Muscle layer of duodenum (tissue), 2 donors: Measurements from ENCODE around the gene RUNX1.

Experiments
- H3K27ac ChIP-seq: one replicate; pipeline ENCODE4 v1.7.0; 2013; ENCODE audit warnings: mild to moderate bottlenecking, low read length
- H3K27me3 ChIP-seq: one replicate; pipeline ENCODE4 v1.7.0; 2013; ENCODE audit warnings: low read depth, mild to moderate bottlenecking, control low read depth, low read length
- H3K36me3 ChIP-seq, 2 donors: one replicate each; pipeline ENCODE4 v1.7.0; 2013; ENCODE audit warnings: low read length in 2 of 2, control low read depth in 1 of 2, mild to moderate bottlenecking in 1 of 2; ENCODE audit not compliant: insufficient read depth in 2 of 2, control insufficient read depth in 1 of 2
- H3K4me1 ChIP-seq, 2 donors: one replicate each; pipeline ENCODE4 v1.7.0; 2013; ENCODE audit warnings: low read length in 2 of 2, mild to moderate bottlenecking in 2 of 2, control low read depth in 1 of 2, moderate library complexity in 1 of 2; ENCODE audit not compliant: insufficient read depth in 2 of 2, control insufficient read depth in 1 of 2
- H3K4me3 ChIP-seq, 2 donors: one replicate each; pipeline ENCODE4 v1.7.0; 2013; ENCODE audit warnings: low read length in 2 of 2, low read depth in 1 of 2, mild to moderate bottlenecking in 1 of 2
- H3K9me3 ChIP-seq, 2 donors: one replicate each; pipeline ENCODE4 v1.7.0; 2013; ENCODE audit warnings: low read length in 2 of 2, control low read depth in 1 of 2, mild to moderate bottlenecking in 1 of 2; ENCODE audit not compliant: control insufficient read depth in 1 of 2
- donor health status: healthy.

RUNX1 gene

DNA sequence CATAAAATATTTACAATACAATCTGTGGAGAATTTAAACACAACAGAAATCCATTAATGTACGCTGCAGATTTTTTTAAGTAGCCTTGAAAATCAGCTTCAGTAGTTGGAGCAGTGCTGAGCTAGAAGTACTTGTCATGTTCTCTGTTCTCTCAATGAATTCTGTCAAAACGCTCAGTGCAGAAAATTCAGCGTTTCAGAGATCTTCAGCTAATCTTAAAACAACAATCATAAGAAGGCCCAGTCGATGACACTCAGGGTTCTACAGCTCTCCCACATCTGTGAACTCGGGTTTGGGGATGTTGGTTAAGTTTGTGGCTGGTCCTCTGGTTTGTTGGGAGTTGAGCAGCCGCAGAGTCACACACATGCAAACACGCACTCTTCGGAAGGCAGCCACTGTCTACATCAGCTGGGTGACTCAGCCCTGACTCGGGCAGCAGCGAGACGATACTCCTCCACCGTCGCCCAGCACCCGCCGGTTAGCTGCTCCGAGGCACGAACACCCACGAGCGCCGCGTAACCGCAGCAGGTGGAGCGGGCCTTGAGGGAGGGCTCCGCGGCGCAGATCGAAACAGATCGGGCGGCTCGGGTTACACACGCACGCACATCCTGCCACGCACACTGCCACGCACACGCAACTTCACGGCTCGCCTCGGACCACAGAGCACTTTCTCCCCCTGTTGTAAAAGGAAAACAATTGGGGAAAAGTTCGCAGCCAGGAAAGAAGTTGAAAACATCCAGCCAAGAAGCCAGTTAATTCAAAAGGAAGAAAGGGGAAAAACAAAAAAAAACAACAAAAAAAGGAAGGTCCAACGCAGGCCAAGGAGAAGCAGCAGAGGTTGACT lies 161.2 kb downstream of the RUNX1 start:
- Histone ChIP-seq H3K4me3 (peak overlapping the region; percentile 73 to 80), H3K27ac (peak overlapping the region; percentile 96), H3K36me3 (peaks cover 0 to under 1% of the 10 kb centered on the region in 2 donors), H3K9me3 (no peaks in the 10 kb centered on the region), H3K27me3 (peaks cover 14% of the 10 kb centered on the region), H3K4me1 (peaks cover 0 to 23% of the 10 kb centered on the region in 2 donors)

DNA sequence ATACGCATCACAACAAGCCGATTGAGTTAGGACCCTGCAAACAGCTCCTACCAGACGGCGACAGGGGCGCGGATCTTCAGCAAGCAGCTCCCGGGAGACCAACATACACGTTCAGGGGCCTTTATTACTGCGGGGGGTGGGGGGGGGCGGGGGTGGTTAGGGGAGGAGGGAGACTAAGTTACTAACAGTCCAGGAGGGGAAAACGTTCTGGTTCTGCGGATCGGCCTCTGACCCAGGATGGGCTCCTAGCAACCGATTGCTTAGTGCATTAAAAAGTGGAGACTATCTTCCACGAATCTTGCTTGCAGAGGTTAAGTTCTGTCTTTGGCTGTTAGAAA lies 162.0 kb downstream of the RUNX1 start:
- Histone ChIP-seq H3K36me3 (peaks cover 0 to 10% of the 10 kb centered on the region in 2 donors), H3K9me3 (no peaks in the 10 kb centered on the region), H3K27me3 (peaks cover 14% of the 10 kb centered on the region), H3K4me1 (peaks cover 4 to 23% of the 10 kb centered on the region in 2 donors), H3K4me3 (peak overlapping the region; percentile 73 to 80), H3K27ac (peak overlapping the region; percentile 96)

DNA sequence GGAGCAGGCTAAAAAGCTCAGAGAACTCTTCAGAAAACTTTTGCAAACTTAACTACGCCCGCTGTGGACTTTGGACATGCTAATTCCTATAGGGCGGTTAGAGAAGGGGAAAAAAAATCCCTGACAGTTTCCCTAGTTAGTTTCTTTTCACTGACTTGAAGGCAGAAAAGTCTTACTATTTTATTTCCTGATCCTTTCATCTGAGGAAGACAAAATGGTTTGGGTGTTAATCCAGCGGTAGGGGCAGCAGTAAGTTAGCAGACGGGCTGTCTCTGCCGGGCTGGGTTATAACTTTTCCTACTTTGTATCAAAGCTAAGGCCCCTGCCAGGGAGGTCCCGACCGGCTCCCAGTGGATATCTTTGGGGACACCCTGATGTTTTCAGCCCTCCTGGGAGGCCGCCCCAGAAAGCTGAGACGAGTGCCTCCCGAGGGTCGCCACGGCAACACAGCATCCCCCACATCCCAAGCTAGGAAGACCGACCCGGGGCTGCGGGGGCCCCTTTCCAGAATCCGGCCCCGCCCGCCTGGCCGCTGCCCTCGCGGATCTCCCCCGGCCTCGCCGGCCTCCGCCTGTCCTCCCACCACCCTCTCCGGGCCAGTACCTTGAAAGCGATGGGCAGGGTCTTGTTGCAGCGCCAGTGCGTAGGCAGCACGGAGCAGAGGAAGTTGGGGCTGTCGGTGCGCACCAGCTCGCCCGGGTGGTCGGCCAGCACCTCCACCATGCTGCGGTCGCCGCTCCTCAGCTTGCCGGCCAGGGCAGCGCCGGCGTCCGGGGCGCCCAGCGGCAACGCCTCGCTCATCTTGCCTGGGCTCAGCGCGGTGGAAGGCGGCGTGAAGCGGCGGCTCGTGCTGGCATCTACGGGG lies 162.6 kb downstream of the RUNX1 start:
- Histone ChIP-seq H3K27ac (peak overlapping the region; percentile 76), H3K9me3 (no peaks in the 10 kb centered on the region), H3K4me3 (peak overlapping the region; percentile 73 to 80), H3K4me1 (peaks cover 5 to 23% of the 10 kb centered on the region in 2 donors), H3K27me3 (peaks cover 9% of the 10 kb centered on the region), H3K36me3 (peaks cover 0 to 11% of the 10 kb centered on the region in 2 donors)

DNA sequence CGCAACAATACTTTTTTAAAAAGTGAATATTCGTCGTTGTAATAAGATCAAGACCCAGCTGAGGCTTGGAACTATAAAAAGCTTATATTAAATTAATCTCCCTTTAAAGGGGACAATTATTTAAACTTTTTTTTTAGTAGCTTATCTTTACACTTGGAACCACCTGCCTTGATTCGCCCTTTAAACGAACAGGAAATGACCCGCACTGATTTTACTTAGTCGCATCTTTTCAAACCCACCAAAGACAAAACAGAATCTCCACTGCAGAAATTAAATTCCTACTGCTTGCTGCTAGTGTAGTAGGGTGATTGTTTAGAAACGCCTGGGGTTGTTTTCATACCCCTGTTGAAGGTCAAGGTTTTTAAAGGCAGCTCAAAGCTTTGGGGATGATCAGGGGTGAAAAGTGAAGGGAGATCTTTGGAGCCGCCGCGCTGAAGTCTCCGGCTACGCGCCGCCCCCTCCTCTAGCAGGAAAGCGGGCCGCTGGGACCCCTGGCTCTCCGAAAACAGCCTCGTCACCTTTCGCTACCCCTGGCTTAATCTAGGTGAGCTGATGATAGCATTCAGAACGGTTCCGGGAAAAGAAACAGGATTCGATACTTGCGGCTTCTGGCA lies 163.4 kb downstream of the RUNX1 start:
- Histone ChIP-seq H3K27ac (peak overlapping the region; percentile 76), H3K9me3 (no peaks in the 10 kb centered on the region), H3K36me3 (peaks cover 0 to 11% of the 10 kb centered on the region in 2 donors), H3K27me3 (peaks cover 2% of the 10 kb centered on the region), H3K4me3 (peak overlapping the region; percentile 73 to 80), H3K4me1 (peaks cover 5 to 20% of the 10 kb centered on the region in 2 donors)

DNA sequence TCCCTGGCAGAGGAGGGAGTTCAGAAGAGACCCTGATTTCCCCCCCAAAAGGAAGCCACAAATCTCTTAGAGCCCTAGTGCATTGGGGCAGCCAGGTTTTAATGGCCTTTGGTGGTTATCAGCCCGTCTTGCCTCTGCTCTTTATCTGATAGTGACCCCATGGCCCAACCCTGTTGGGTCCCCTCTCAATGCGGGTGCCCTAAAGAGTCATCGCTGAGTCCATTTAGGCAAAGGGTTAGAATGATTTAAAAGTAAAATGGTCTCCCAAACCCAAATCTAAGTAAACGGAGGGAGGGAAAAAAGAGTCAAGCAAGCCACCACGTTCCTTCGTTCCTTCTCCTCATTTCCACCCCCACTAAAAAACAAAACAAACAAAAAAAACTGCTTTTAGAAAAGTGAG lies 164.0 kb downstream of the RUNX1 start:
- Histone ChIP-seq H3K36me3 (peaks cover 0 to 15% of the 10 kb centered on the region in 2 donors), H3K9me3 (no peaks in the 10 kb centered on the region), H3K4me1 (peaks cover 5 to 14% of the 10 kb centered on the region in 2 donors), H3K4me3 (peak overlapping the region; percentile 73 to 80), H3K27ac (peak overlapping the region; percentile 76), H3K27me3 (no peaks in the 10 kb centered on the region)

DNA sequence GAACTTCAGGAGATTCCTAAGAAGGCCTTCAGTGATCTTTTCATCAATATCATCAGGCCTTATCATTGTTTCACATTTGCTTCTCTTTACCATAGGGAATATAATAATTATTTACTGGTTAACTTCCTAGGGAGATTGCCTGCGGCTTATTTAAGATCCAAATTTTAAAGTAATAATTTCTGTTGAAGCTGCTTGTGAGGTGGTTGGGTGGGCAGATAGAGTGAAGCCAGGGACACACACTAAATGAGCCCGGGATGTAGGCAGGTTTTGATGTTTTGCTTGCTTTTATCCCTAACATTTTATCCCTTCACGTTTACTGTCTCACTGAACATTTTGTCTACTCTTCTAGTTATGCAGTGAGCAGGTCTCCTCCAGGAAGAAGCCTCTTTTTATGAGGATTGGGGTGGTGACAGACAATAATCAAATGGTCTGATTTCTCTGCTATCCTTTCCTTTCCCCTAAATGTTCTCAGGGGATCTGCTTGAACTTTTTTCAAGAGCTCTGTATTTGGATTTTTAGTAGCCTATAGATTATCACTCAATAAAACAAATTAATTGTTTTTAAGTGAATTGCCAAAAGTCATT lies 164.7 kb downstream of the RUNX1 start:
- Histone ChIP-seq H3K4me3 (peak overlapping the region in 1 of 2 donors; percentile 80), H3K27me3 (no peaks in the 10 kb centered on the region), H3K27ac (peak overlapping the region; percentile 76), H3K36me3 (peaks cover 6 to 15% of the 10 kb centered on the region in 2 donors), H3K9me3 (no peaks in the 10 kb centered on the region), H3K4me1 (peaks cover 5 to 14% of the 10 kb centered on the region in 2 donors)

DNA sequence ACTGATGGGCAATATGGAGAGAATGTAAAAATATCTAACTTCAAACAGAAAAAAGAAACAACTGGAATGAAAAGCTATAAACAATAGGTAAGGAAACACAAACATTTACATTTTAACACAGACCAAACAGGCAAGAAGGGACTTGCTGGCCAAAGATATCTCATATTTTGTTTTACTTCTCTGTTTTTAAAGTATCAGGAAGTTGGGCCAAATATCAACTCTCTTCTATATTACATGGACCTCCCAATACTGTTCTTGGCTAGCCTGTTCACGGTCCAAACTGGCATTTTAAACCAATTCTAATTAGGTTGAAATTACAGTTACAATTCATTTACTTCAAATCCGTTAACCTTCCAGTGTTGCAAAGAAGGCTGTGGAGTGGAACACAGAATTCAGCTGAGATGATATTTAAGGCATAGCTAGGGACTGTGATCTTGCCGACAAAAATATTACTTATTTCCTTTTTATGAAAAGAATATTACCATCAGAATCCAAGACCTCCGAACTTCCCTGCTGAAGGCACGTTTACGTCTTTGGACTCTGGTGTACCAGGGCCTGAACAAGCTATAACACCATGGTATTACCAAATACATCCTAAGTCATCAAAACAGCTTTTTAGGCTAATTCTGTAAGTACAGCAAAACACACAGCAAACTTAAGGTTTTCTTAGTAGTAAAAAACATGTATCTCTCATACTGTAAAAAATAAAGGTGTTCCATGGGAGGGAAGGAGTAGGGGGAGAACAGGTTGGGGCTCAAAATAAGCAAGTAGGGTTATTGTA lies 165.4 kb downstream of the RUNX1 start:
- no peaks in the 10 kb centered on the region for H3K9me3 ChIP-seq
- peak overlapping the region in 1 of 2 donors; percentile 80 for H3K4me3 ChIP-seq
- no peaks in the 10 kb centered on the region for H3K27me3 ChIP-seq
- peaks cover 5 to 14% of the 10 kb centered on the region in 2 donors for H3K4me1 ChIP-seq
- peak overlapping the region; percentile 76 for H3K27ac ChIP-seq
- peaks cover 8 to 15% of the 10 kb centered on the region in 2 donors for H3K36me3 ChIP-seq

DNA sequence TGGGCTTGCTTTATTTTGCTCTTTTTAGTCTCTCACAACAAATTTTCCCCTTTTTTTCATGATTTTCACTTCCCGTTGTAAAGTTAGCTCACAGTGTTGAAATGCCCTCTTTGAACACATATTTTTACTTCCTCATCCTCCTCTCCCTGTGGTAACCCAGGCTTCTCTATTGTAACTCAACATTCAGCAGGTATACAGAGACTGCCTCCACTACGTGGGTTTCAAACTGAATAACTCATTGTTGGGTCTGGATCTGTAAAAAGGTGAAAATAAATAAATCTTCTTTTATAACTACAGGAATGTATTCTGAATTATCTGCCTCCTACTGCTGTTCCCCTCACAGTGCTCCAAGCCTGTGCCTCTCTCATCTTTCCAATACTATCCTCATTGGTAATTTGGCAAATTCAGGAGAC lies 166.4 kb downstream of the RUNX1 start:
- Histone ChIP-seq H3K4me1 (peaks cover 5 to 12% of the 10 kb centered on the region in 2 donors), H3K36me3 (peaks cover 11 to 15% of the 10 kb centered on the region in 2 donors), H3K9me3 (no peaks in the 10 kb centered on the region), H3K27me3 (no peaks in the 10 kb centered on the region), H3K4me3 (peak overlapping the region; percentile 4 to 80), H3K27ac (peak overlapping the region; percentile 73)

DNA sequence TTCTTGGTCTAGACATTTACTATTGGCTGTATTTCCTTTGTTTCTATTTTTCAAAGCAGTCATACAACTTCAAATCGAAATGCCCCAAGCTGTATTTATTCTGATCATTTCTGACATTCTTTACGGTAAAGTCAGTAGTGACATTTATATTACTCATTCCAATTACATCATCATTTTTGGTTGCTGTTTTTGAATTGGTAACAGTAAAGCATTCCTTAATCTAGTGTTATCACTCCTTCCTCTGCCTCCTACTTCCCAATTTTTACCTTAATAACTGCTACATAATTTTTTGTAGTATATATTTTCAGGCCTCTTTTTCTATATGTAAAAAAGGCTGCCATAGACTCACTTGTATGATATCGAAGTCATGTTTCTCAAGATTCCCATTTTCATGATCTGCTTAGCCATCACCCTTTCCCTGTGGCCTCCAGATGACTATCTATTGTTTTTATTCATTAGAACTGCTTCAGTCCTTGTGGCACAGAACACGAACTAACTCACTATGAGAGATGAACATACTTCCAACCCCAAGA lies 167.2 kb downstream of the RUNX1 start:
- Histone ChIP-seq H3K9me3 (no peaks in the 10 kb centered on the region), H3K36me3 (peaks cover 15 to 16% of the 10 kb centered on the region in 2 donors), H3K27ac (peak overlapping the region; percentile 73), H3K4me3 (peak overlapping the region; percentile 4 to 42), H3K4me1 (peaks cover 5 to 7% of the 10 kb centered on the region in 2 donors), H3K27me3 (no peaks in the 10 kb centered on the region)

DNA sequence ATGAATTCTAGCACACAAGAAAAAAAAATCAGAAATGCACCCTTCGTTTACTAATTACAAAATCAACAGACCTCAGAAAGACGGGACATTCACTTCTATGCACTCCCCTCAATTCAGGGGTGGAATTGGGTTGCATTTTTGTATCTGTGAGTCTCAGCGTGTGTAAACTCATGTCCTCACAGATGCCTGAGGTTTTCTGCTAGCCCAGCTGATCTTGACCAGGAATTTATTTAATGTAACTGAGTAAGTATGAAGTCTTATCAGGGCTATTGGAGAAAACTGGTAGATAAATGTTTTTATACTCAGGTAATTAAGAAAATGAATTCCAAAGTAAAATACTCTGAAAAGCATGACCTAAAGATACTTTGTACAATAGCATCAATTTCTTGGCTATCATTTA lies 167.7 kb downstream of the RUNX1 start:
- H3K36me3 ChIP-seq = peaks cover 15 to 17% of the 10 kb centered on the region in 2 donors
- H3K27ac ChIP-seq = peak overlapping the region; percentile 73
- no peaks in the 10 kb centered on the region for H3K9me3 ChIP-seq
- no peaks in the 10 kb centered on the region for H3K27me3 ChIP-seq
- peak overlapping the region in 1 of 2 donors; percentile 42 for H3K4me3 ChIP-seq
- peaks cover 5 to 7% of the 10 kb centered on the region in 2 donors for H3K4me1 ChIP-seq
